Psoas muscle (tissue), 8 donors: ENCODE results near the gene CHRND. TPM values are rescaled to one million over a fixed set of nuclear protein-coding genes. Genes with fewer than 3 reads are reported as not detected.

Experiments
- ATAC-seq, 4 donors: fragments of 200-7000 bp; cut with Tn5 transposase; one replicate each; pipeline ENCODE4 v1.9.1; 2020; ENCODE audit warnings: moderate library complexity in 3 of 4, mild to moderate bottlenecking in 2 of 4
- DNase-seq, 2 donors: peaks; one replicate each; pipeline ENCODE4 v3.0.0-alpha.2; 2020
- H3K27ac ChIP-seq: fragments of 200-600 bp; one replicate; pipeline ENCODE4 v1.8.0; 2022
- H3K27me3 ChIP-seq, 3 donors: fragments of 200-600 bp in 1 of 3; one replicate each; pipeline versions ENCODE4 v1.6.1 to v1.8.0; 2013 to 2022; ENCODE audit warnings: low read length in 2 of 3, mild to moderate bottlenecking in 2 of 3, moderate library complexity in 1 of 3; ENCODE audit not compliant: insufficient read depth in 3 of 3
- H3K36me3 ChIP-seq, 2 donors: fragments of 200-600 bp in 1 of 2; one replicate each; pipeline versions ENCODE4 v1.6.1 to v1.8.0; 2013 to 2022; ENCODE audit warnings: low read depth in 1 of 2, mild to moderate bottlenecking in 1 of 2, moderate library complexity in 1 of 2; ENCODE audit not compliant: insufficient read depth in 1 of 2
- H3K4me1 ChIP-seq: fragments of 200-600 bp; one replicate; pipeline ENCODE4 v1.8.0; 2022
- H3K4me3 ChIP-seq: fragments of 200-600 bp; one replicate; pipeline ENCODE4 v1.8.0; 2022; ENCODE audit warnings: mild to moderate bottlenecking
- H3K9me3 ChIP-seq: fragments of 200-600 bp; one replicate; pipeline ENCODE4 v1.8.0; 2022
- whole genome bisulfite sequencing, 3 donors: extraction: QIAGEN DNeasy Blood & Tissue Kit; methylation state at CpG; one replicate each; pipeline versions ENCODE4 v1.1.6 to v1.1.7; 2013; 5-methylcytosine and 5-hydroxymethylcytosine counted together
- intact Hi-C, 2 donors: fragments of 100-400 bp; cut with DNase I; formaldehyde crosslinking; loops; one replicate each; pipeline versions ENCODE4 v1.11.0 to v1.14.2; 2022
- polyA plus RNA-seq, 3 donors: library from polyadenylated mRNA; stranded (reverse); fragments of 200-250 nt; gene quantifications; one replicate each; pipeline ENCODE4 v1.2.3, GENCODE V29; 2013
- total RNA-seq, 4 donors: library from RNA; stranded (reverse); fragmentation: NEBNext Ultra II Directional in 2 of 4; extraction: Animal tissue kit (Norgen Biotek cat#: 25700) in 2 of 4; gene quantifications; one replicate each; pipeline versions ENCODE4 v1.2.1 to v1.2.4, GENCODE V29; 2021 to 2023
- TF ChIP-seq, protein P1 (sequence below): fragments of 200-600 bp; IDR thresholded peaks from one replicate; pipeline ENCODE4 v1.8.0; 2022; ENCODE audit warnings: antibody characterized with exemption
- donor health status: healthy with polysubstance abuse.
- donor health status: DM: no; HTN: no; CAD: no; lungs with moderate emphysema.
- donor health status: Bipolar disorder and iron deficiency.
- donor health status: healthy.
- donor health status: DM: yes; HTN: yes; CAD: no.
- donor health status: DM: no; HTN: no; CAD: no.
- donor health status: DM: no; HTN: no; CAD: no.
- donor health status: DM: yes; HTN: yes; CAD: no.

Gene CHRND
- total and polyA plus RNA-seq, 7 donors, result 6.5 to 300 (median 58.8) TPM

DNA sequence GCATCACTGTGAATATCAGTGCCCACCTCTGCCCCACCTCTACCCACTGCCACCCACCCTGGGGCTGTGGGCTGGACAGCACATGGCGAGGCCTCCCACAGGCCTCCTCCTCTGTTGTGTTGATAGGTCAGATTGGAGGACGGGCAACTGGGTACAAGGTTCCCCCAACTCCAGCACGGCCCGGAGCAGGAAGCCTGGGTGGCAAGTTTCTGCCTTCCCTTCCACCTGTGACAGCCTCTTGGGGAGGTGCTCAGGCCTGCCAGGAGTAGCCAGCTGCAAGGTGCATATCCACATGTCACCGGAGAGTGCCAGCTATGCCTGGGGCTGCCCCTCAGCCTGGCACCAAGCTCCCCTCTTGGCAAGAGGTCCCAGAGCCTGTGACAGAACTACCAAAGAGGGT lies 31.4 kb upstream of the CHRND start:
- Histone ChIP-seq H3K4me1 (no peaks in the 10 kb centered on the region), H3K9me3 (no peaks in the 10 kb centered on the region), H3K4me3 (no peak overlapping the region), H3K36me3 (no peaks in the 10 kb centered on the region), H3K27me3 (peaks cover 0 to 3% (median 2%) of the 10 kb centered on the region in 3 donors), H3K27ac (no peak overlapping the region)
- intact Hi-C loops, result no loop called here
- peak in 1 of 2 donors; percentile 19 for DNase-seq
- no peak for ATAC-seq
- 80 to 82% (median 82%) methylated on average over 5 of the region's 5 CpGs for WGBS, 3 donors
- TF ChIP-seq, protein P1, sequence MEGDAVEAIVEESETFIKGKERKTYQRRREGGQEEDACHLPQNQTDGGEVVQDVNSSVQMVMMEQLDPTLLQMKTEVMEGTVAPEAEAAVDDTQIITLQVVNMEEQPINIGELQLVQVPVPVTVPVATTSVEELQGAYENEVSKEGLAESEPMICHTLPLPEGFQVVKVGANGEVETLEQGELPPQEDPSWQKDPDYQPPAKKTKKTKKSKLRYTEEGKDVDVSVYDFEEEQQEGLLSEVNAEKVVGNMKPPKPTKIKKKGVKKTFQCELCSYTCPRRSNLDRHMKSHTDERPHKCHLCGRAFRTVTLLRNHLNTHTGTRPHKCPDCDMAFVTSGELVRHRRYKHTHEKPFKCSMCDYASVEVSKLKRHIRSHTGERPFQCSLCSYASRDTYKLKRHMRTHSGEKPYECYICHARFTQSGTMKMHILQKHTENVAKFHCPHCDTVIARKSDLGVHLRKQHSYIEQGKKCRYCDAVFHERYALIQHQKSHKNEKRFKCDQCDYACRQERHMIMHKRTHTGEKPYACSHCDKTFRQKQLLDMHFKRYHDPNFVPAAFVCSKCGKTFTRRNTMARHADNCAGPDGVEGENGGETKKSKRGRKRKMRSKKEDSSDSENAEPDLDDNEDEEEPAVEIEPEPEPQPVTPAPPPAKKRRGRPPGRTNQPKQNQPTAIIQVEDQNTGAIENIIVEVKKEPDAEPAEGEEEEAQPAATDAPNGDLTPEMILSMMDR, result no peak

DNA sequence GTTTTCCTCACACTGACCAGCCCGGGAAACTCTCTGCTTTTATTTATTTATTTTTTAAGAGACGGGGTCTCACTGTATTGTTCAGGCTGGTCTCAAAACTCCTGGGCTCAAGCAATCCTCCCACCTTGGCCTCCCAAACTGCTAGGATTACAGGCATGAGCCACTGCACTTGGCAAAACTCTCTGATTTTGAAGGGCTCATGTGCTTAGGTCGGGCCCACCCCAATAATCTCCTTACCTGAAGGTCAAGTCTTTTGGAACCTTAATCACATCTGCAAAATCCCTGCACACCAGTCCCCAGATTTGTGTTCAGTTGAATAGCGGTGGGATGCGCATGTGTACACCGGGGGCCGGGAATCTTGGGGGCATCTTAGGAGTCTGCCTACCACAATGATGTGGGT lies 30.7 kb upstream of the CHRND start:
- ATAC-seq, result no peak
- no peak overlapping the region for H3K27ac ChIP-seq
- H3K36me3 ChIP-seq, result no peaks in the 10 kb centered on the region
- no peaks in the 10 kb centered on the region for H3K4me1 ChIP-seq
- peaks cover 0 to 1% (median 0%) of the 10 kb centered on the region in 3 donors for H3K27me3 ChIP-seq
- DNase-seq, result peak in 1 of 2 donors; percentile 40
- 87 to 91% (median 90%) methylated on average over 7 of the region's 7 CpGs for WGBS, 3 donors
- H3K9me3 ChIP-seq, result no peaks in the 10 kb centered on the region
- intact Hi-C loops, result no loop called here
- no peak overlapping the region for H3K4me3 ChIP-seq
- TF ChIP-seq, protein P1, result no peak

DNA sequence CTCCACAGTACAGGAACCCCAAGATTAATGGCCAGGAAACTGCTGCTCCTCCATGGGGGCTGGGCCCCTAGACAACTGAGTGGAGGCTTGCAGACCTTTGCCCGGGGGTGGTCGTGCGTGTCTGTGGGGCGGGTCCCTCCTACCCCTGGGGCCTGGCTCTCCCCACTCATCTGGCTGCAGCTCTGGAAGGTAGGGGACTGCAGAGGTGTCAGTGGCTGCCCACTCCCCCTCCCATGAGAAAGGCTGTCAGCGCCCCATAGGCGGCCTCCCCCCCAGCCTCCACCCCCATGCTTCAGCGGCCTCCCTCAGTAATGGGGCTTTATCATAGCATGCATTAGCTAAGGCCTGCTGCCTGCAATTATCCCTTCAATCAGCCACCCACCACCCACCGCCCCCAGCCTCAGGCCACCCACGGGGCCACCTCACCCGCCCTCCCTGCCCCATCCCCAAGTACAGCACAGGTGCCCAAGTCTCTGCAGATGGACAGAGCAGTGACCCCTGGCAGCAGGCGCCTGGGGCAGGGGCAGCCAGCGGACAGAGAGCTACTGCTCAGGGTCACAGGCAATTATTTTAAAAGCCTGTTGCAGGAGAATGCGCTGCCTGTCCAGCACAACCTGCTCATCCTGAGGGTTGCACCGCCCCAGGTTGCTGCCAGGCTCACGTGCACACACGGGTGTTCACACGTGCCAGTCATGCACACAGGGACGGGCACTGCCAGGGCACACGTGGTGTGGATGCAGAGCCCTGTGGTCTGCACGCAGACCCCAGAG lies 29.3 kb upstream of the CHRND start:
- Histone ChIP-seq H3K9me3 (no peaks in the 10 kb centered on the region), H3K4me3 (no peak overlapping the region), H3K27me3 (no peaks in the 10 kb centered on the region), H3K27ac (no peak overlapping the region), H3K4me1 (no peaks in the 10 kb centered on the region), H3K36me3 (no peaks in the 10 kb centered on the region)
- no peak for ATAC-seq
- WGBS, 3 donors, result 78 to 81% (median 80%) methylated on average over 19 to 20 of the region's 20 CpGs
- DNase-seq, result no peak
- intact Hi-C loops, result no loop called here
- TF ChIP-seq, protein P1, result no peak

DNA sequence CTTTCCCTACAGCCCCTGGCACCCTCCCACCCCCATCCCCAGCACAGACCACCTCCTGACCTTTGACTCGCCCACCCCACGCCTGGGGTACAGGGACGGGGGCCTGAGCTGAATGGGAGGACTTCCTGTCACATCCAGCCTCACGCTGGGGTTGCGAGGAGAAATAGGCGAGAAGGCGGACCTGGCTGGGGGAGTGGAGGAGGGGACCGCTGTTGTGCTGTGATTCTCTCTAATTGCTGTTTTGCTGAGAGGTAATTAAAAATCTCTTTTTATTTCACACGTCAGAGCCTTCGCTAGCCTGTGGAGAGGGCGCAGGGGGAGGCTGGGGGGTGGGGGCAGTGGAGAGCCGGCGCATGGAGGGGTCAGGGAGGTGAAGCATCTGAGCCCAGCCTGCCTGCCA lies 28.6 kb upstream of the CHRND start:
- DNase-seq (no peak), ATAC-seq (no peak)
- Histone ChIP-seq H3K36me3 (no peaks in the 10 kb centered on the region), H3K27ac (no peak overlapping the region), H3K4me3 (no peak overlapping the region), H3K27me3 (no peaks in the 10 kb centered on the region), H3K4me1 (no peaks in the 10 kb centered on the region), H3K9me3 (no peaks in the 10 kb centered on the region)
- 75 to 86% (median 83%) methylated on average over 13 of the region's 13 CpGs for WGBS, 3 donors
- TF ChIP-seq, protein P1, result no peak
- intact Hi-C loops, result no loop called here

DNA sequence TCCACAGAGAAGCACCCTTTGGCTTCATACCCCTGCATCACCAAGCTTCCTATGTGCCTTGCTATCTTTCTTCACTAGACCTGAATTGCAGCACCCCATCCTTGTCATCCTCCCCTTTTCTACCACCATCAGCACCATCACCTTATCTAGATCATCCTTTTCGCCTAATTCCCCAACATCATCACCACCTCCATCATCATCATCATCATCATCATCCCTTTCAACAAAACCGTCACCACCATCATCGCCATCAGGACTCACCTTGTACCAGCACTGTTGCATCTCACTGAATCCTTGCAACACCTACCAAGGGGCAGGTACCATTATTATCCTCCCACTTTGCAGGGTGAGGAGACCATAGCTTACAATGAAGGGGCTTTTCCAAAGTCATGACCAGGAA lies 27.5 kb upstream of the CHRND start:
- no peak overlapping the region for H3K4me3 ChIP-seq
- no peaks in the 10 kb centered on the region for H3K27me3 ChIP-seq
- ATAC-seq, result no peak
- H3K9me3 ChIP-seq, result no peaks in the 10 kb centered on the region
- no peaks in the 10 kb centered on the region for H3K36me3 ChIP-seq
- intact Hi-C loops, result no loop called here
- WGBS, 3 donors, result 91 to 97% (median 94%) methylated on average over 3 of the region's 3 CpGs
- TF ChIP-seq, protein P1, result no peak
- no peak for DNase-seq
- H3K4me1 ChIP-seq, result no peaks in the 10 kb centered on the region
- no peak overlapping the region for H3K27ac ChIP-seq
